ENCODE data around the gene MYH15.

GRCh38 chr3:108407886-108408285, 102.5 kb downstream of the MYH15 start:
- no peak for TF ChIP-seq EP300 (IDR thresholded peaks at IDR 0.05)
- TF ChIP-seq, protein P1, sequence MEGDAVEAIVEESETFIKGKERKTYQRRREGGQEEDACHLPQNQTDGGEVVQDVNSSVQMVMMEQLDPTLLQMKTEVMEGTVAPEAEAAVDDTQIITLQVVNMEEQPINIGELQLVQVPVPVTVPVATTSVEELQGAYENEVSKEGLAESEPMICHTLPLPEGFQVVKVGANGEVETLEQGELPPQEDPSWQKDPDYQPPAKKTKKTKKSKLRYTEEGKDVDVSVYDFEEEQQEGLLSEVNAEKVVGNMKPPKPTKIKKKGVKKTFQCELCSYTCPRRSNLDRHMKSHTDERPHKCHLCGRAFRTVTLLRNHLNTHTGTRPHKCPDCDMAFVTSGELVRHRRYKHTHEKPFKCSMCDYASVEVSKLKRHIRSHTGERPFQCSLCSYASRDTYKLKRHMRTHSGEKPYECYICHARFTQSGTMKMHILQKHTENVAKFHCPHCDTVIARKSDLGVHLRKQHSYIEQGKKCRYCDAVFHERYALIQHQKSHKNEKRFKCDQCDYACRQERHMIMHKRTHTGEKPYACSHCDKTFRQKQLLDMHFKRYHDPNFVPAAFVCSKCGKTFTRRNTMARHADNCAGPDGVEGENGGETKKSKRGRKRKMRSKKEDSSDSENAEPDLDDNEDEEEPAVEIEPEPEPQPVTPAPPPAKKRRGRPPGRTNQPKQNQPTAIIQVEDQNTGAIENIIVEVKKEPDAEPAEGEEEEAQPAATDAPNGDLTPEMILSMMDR (IDR thresholded peaks at IDR 0.05): no peak
